NB4 (cell line): ENCODE results near the gene C11orf98.
"Not testable (repeated sequence)": the region's sequence is repeated elsewhere in the genome, so short reads cannot be mapped to it uniquely, and the experiment has no call there.

Experiments used
- MAX ChIP-seq: IDR thresholded peaks from 2 replicates; pipeline ENCODE4 v1.6.1; 2011; ENCODE audit warnings: low read depth, low read length
- MYC ChIP-seq: IDR thresholded peaks from 2 replicates; pipeline ENCODE4 v1.6.1; 2011; ENCODE audit warnings: low read depth, low read length
- POLR2A ChIP-seq: IDR thresholded peaks from 2 replicates; pipeline ENCODE4 v1.6.1; 2011; ENCODE audit warnings: mild to moderate bottlenecking; ENCODE audit not compliant: insufficient read length; ENCODE audit errors: extremely low read depth
- TF ChIP-seq, protein P1 (sequence below): IDR thresholded peaks from one replicate; pipeline ENCODE4 v1.5.1; 2012; ENCODE audit warnings: low read depth, low read length

GRCh38 chr11:62675415-62675814 is 10.4 kb upstream of the C11orf98 start:
- TF ChIP-seq, protein P1, sequence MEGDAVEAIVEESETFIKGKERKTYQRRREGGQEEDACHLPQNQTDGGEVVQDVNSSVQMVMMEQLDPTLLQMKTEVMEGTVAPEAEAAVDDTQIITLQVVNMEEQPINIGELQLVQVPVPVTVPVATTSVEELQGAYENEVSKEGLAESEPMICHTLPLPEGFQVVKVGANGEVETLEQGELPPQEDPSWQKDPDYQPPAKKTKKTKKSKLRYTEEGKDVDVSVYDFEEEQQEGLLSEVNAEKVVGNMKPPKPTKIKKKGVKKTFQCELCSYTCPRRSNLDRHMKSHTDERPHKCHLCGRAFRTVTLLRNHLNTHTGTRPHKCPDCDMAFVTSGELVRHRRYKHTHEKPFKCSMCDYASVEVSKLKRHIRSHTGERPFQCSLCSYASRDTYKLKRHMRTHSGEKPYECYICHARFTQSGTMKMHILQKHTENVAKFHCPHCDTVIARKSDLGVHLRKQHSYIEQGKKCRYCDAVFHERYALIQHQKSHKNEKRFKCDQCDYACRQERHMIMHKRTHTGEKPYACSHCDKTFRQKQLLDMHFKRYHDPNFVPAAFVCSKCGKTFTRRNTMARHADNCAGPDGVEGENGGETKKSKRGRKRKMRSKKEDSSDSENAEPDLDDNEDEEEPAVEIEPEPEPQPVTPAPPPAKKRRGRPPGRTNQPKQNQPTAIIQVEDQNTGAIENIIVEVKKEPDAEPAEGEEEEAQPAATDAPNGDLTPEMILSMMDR = not testable (repeated sequence)
- not testable (repeated sequence) for TF ChIP-seq MYC, POLR2A, MAX
